Activated CD4-positive, alpha-beta T cell treated with anti-CD3 and anti-CD28 coated beads, Interleukin-2, amount 10 ng/mL, durations not matched to agents 7 days and 5 days (primary cell): ENCODE measurements around the gene OR7D4. TPM values are rescaled to one million over a fixed set of nuclear protein-coding genes. Genes with fewer than 3 reads are reported as not detected.
"Not testable (repeated sequence)": the region's sequence is repeated elsewhere in the genome, so short reads cannot be mapped to it uniquely, and the experiment has no call there.

Experiments used
- CTCF ChIA-PET: fragments of 350-600 bp; sonication (Branson Sonifier 250); formaldehyde crosslinking; loops from one replicate; lab custom pipeline; 2021; ENCODE audit warnings: antibody characterized with exemption; lab: Charles Lee
- POLR2A ChIA-PET: fragments of 350-600 bp; sonication (Branson Sonifier 250); formaldehyde crosslinking; loops from one replicate; lab custom pipeline; 2021; ENCODE audit warnings: antibody characterized with exemption; lab: Charles Lee
- DNase-seq: peaks from one replicate; pipeline ENCODE4 v3.0.0-alpha.2; 2020
- H3K27ac Mint-ChIP-seq: one replicate; pipeline ENCODE4 v1.8.0; 2021; ENCODE audit warnings: mild to moderate bottlenecking, moderate library complexity, mixed read lengths
- H3K27me3 Mint-ChIP-seq: one replicate; pipeline ENCODE4 v1.8.0; 2021; ENCODE audit warnings: mixed read lengths
- H3K36me3 Mint-ChIP-seq: one replicate; pipeline ENCODE4 v1.8.0; 2021; ENCODE audit warnings: low read depth, mixed read lengths
- H3K4me1 Mint-ChIP-seq: one replicate; pipeline ENCODE4 v1.8.0; 2021; ENCODE audit warnings: mixed read lengths
- H3K4me3 Mint-ChIP-seq: one replicate; pipeline ENCODE4 v1.8.0; 2021; ENCODE audit warnings: mild to moderate bottlenecking, moderate library complexity, mixed read lengths
- H3K9me3 Mint-ChIP-seq: one replicate; pipeline ENCODE4 v1.8.0; 2021; ENCODE audit warnings: mixed read lengths
- total RNA-seq, 2 experiments: library from RNA; stranded (reverse); gene quantifications; one replicate each; pipeline ENCODE4 v1.2.3, GENCODE V29; 2021

OR7D4 gene
- total RNA-seq: not detected

GRCh38 chr19:9219489-9219888 lies at the start of gene OR7D4:
TSS of gene OR7D4 (minus strand) at chr19:9219589. CDS start at chr19:9214837, 4,752 bp downstream.
- DNase-seq: no peak
- H3K4me1 Mint-ChIP-seq: no peaks in the 10 kb centered on the region
- no peak within 1 kb of the TSS for H3K27ac Mint-ChIP-seq
- H3K4me3 Mint-ChIP-seq: no peak within 1 kb of the TSS
- H3K9me3 Mint-ChIP-seq: peaks cover 10% of the 10 kb centered on the region
- no peaks in the 10 kb centered on the region for H3K36me3 Mint-ChIP-seq
- CTCF ChIA-PET: no interaction called here
- no peaks in the 10 kb centered on the region for H3K27me3 Mint-ChIP-seq
- POLR2A ChIA-PET: no interaction called here

GRCh38 chr19:9251236-9251635 lies 31.8 kb upstream of the OR7D4 start:
- CTCF ChIA-PET: no interaction called here
- POLR2A ChIA-PET: no interaction called here
- Mint-ChIP-seq H3K4me1 (no peaks in the 10 kb centered on the region), H3K9me3 (peaks cover 25% of the 10 kb centered on the region), H3K27ac (no peak overlapping the region), H3K36me3 (peaks cover 2% of the 10 kb centered on the region), H3K4me3 (no peak overlapping the region), H3K27me3 (no peaks in the 10 kb centered on the region)
- no peak for DNase-seq

GRCh38 chr19:9250630-9251029 lies 31.2 kb upstream of the OR7D4 start, which contains the start of gene OR7E24:
TSS of gene OR7E24 (plus strand) at chr19:9250930. CDS start at chr19:9251044, 114 bp downstream.
- CTCF ChIA-PET: no interaction called here
- no peak for DNase-seq
- peaks cover 2% of the 10 kb centered on the region for H3K36me3 Mint-ChIP-seq
- peaks cover 24% of the 10 kb centered on the region for H3K9me3 Mint-ChIP-seq
- no peaks in the 10 kb centered on the region for H3K4me1 Mint-ChIP-seq
- POLR2A ChIA-PET: no interaction called here
- no peak within 1 kb of the TSS for H3K4me3 Mint-ChIP-seq
- H3K27ac Mint-ChIP-seq: no peak within 1 kb of the TSS
- H3K27me3 Mint-ChIP-seq: no peaks in the 10 kb centered on the region

- Mint-ChIP-seq H3K4me1 (peaks cover 6% of the 10 kb centered on the region), H3K9me3 (no peaks in the 10 kb centered on the region), H3K27me3 (peaks cover 5% of the 10 kb centered on the region), H3K36me3 (no peaks in the 10 kb centered on the region), H3K4me3 (peak overlapping the region; percentile 34), H3K27ac (no peak overlapping the region)
- peak; percentile 68 for DNase-seq
- ChIA-PET POLR2A (no interaction called here), CTCF (interaction anchor here (1.0 kb wide), 2 partner anchors 10 to 229 kb away, joined by 3 to 4 read pairs; partner anchors contain the start of gene ZNF266)
These were observed 13.8 kb downstream of the OR7D4 start for GRCh38 chr19:9205501-9206113.

GRCh38 chr19:9198044-9198443 lies 21.3 kb downstream of the OR7D4 start:
- DNase-seq, POLR2A ChIA-PET, H3K4me3 Mint-ChIP-seq, H3K27me3 Mint-ChIP-seq, H3K36me3 Mint-ChIP-seq, CTCF ChIA-PET, H3K9me3 Mint-ChIP-seq, H3K4me1 Mint-ChIP-seq, H3K27ac Mint-ChIP-seq: not testable (repeated sequence)

- Mint-ChIP-seq H3K4me3 (no peak overlapping the region), H3K36me3 (no peaks in the 10 kb centered on the region), H3K4me1 (no peaks in the 10 kb centered on the region), H3K9me3 (peaks cover 20% of the 10 kb centered on the region), H3K27ac (no peak overlapping the region), H3K27me3 (no peaks in the 10 kb centered on the region)
- no peak for DNase-seq
- POLR2A ChIA-PET: no interaction called here
- CTCF ChIA-PET: no interaction called here
These were observed 29.9 kb downstream of the OR7D4 start for GRCh38 chr19:9189535-9189934.

- Mint-ChIP-seq H3K9me3 (peaks cover 20% of the 10 kb centered on the region), H3K4me1 (no peaks in the 10 kb centered on the region), H3K27me3 (no peaks in the 10 kb centered on the region), H3K36me3 (no peaks in the 10 kb centered on the region), H3K4me3 (no peak overlapping the region), H3K27ac (no peak overlapping the region)
- CTCF ChIA-PET: no interaction called here
- no peak for DNase-seq
- POLR2A ChIA-PET: no interaction called here
These were observed 32.2 kb downstream of the OR7D4 start for GRCh38 chr19:9187191-9187590.

GRCh38 chr19:9183000-9183399 lies 36.4 kb downstream of the OR7D4 start:
- Mint-ChIP-seq H3K9me3 (peaks cover 8% of the 10 kb centered on the region), H3K4me1 (no peaks in the 10 kb centered on the region), H3K4me3 (no peak overlapping the region), H3K27ac (no peak overlapping the region), H3K36me3 (no peaks in the 10 kb centered on the region), H3K27me3 (no peaks in the 10 kb centered on the region)
- no peak for DNase-seq
- ChIA-PET CTCF (no interaction called here), POLR2A (no interaction called here)

GRCh38 chr19:9178901-9179300 lies 40.5 kb downstream of the OR7D4 start, which contains the start of gene OR7D2:
TSS of gene OR7D2 (plus strand) at chr19:9178979. CDS start at chr19:9185782, 6,803 bp downstream.
- CTCF ChIA-PET: no interaction called here

GRCh38 chr19:9175326-9175725 lies 44.1 kb downstream of the OR7D4 start:
- H3K27ac Mint-ChIP-seq: no peak overlapping the region

More at GRCh38 chr19:9178901-9179300, 40.5 kb downstream of the OR7D4 start, which contains the start of gene OR7D2:
- Mint-ChIP-seq H3K4me1 (no peaks in the 10 kb centered on the region), H3K27ac (no peak within 1 kb of the TSS), H3K36me3 (no peaks in the 10 kb centered on the region), H3K9me3 (peaks cover 8% of the 10 kb centered on the region), H3K4me3 (no peak within 1 kb of the TSS), H3K27me3 (no peaks in the 10 kb centered on the region)
- POLR2A ChIA-PET: interaction anchor here (0.6 kb wide), 1 partner anchor 37 kb away, joined by 6 read pairs; no protein-coding TSS in a partner anchor
- no peak for DNase-seq

GRCh38 chr19:9171393-9171991 lies 47.9 kb downstream of the OR7D4 start:
- POLR2A ChIA-PET: no interaction called here
- Mint-ChIP-seq H3K4me3 (no peak overlapping the region), H3K27me3 (no peaks in the 10 kb centered on the region), H3K27ac (no peak overlapping the region), H3K4me1 (no peaks in the 10 kb centered on the region), H3K9me3 (peaks cover 24% of the 10 kb centered on the region), H3K36me3 (peaks cover 19% of the 10 kb centered on the region)
- CTCF ChIA-PET: no interaction called here
- no peak for DNase-seq

More at GRCh38 chr19:9175326-9175725, 44.1 kb downstream of the OR7D4 start:
- Mint-ChIP-seq H3K27me3 (no peaks in the 10 kb centered on the region), H3K36me3 (no peaks in the 10 kb centered on the region), H3K4me3 (no peak overlapping the region), H3K9me3 (peaks cover 19% of the 10 kb centered on the region), H3K4me1 (no peaks in the 10 kb centered on the region)
- CTCF ChIA-PET: no interaction called here
- DNase-seq: no peak
- POLR2A ChIA-PET: no interaction called here

GRCh38 chr19:9166846-9167245 lies 52.5 kb downstream of the OR7D4 start:
- H3K36me3 Mint-ChIP-seq: peaks cover 63% of the 10 kb centered on the region
- no peak overlapping the region for H3K4me3 Mint-ChIP-seq
- peaks cover 46% of the 10 kb centered on the region for H3K9me3 Mint-ChIP-seq
- H3K27ac Mint-ChIP-seq: no peak overlapping the region
- no peaks in the 10 kb centered on the region for H3K27me3 Mint-ChIP-seq
- H3K4me1 Mint-ChIP-seq: no peaks in the 10 kb centered on the region
- CTCF ChIA-PET: no interaction called here
- POLR2A ChIA-PET: no interaction called here
- no peak for DNase-seq

- Mint-ChIP-seq H3K9me3 (peaks cover 53% of the 10 kb centered on the region), H3K4me1 (no peaks in the 10 kb centered on the region), H3K27me3 (no peaks in the 10 kb centered on the region), H3K36me3 (peaks cover 79% of the 10 kb centered on the region), H3K27ac (no peak overlapping the region), H3K4me3 (no peak overlapping the region)
- DNase-seq: no peak
- POLR2A ChIA-PET: no interaction called here
- CTCF ChIA-PET: no interaction called here
These were observed 54.1 kb downstream of the OR7D4 start for GRCh38 chr19:9165261-9165660.
